Tibial artery (tissue), 4 donors: ENCODE measurements around the gene GALNT2.
A peak's percentile ranks its signal among the peaks of the same experiment; 100 is the strongest.

Experiments used
- DNase-seq, 2 donors: peaks; one replicate each; pipeline ENCODE4 v3.0.0-alpha.2; 2019
- H3K27ac ChIP-seq, 2 donors: fragments of 200-600 bp; sonication (generic) in 1 of 2; 1 replicate in 1 of 2; 2 replicates in 1 of 2; pipeline ENCODE4 v1.5.1; 2018 to 2019; ENCODE audit warnings: mild to moderate bottlenecking in 1 of 2
- H3K27me3 ChIP-seq, 2 donors: fragments of 200-600 bp; sonication (generic) in 1 of 2; one replicate each; pipeline versions ENCODE4 v1.5.1 to v1.6.0; 2016 to 2019
- H3K36me3 ChIP-seq, 3 donors: fragments of 200-600 bp; sonication (generic) in 2 of 3; one replicate each; pipeline ENCODE4 v1.5.1; 2016 to 2019; ENCODE audit warnings: mild to moderate bottlenecking in 2 of 3
- H3K4me1 ChIP-seq, 4 donors: fragments of 200-600 bp; sonication (generic) in 2 of 4; 1 replicate in 3 of 4; 2 replicates in 1 of 4; pipeline ENCODE4 v1.5.1; 2016 to 2019
- H3K4me3 ChIP-seq, 2 donors: fragments of 200-600 bp; sonication (generic) in 1 of 2; 1 replicate in 1 of 2; 2 replicates in 1 of 2; pipeline ENCODE4 v1.5.1; 2018 to 2019; ENCODE audit warnings: mild to moderate bottlenecking in 2 of 2
- H3K9me3 ChIP-seq, 3 donors: fragments of 200-600 bp; sonication (generic) in 1 of 3; one replicate each; pipeline ENCODE4 v1.5.1; 2016 to 2019
- intact Hi-C: fragments of 100-400 bp; cut with DNase I; formaldehyde crosslinking; loops from one replicate; pipeline ENCODE4 v1.15.0; 2023; ENCODE audit warnings: low total_unique reads
- TF ChIP-seq, protein P1 (sequence below), 2 experiments: fragments of 200-600 bp in 1 of 2; fragments of 450-650 bp in 1 of 2; IDR thresholded peaks; one replicate each; pipeline ENCODE4 v1.5.1; 2017 to 2019; ENCODE audit warnings: antibody characterized with exemption in 2 of 2, mild to moderate bottlenecking in 1 of 2, moderate library complexity in 1 of 2

The GALNT2 gene

DNA sequence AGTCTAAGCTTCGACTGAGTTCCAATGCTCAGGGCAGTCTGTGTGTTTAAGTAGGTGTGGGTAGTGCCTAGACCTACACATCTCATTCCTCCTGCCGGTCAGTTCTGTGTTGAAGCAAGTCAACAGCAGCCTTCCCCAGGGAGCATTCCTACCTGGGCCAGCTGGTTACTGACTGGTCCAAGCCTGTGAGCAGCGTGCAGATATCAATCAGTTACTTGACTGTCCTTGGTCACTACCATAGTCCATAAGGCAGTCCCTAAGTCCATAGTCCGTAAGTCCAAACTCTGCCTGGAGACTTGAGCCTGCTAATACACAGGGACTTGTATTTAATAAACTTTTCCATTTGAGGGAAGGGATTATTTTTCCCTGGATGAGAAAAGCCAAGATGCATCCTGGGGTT lies 187.2 kb downstream of the GALNT2 start:
- DNase-seq, result no peak
- H3K4me1 ChIP-seq, result peaks cover 0 to 38% (median 22%) of the 10 kb centered on the region in 4 donors
- TF ChIP-seq, protein P1, sequence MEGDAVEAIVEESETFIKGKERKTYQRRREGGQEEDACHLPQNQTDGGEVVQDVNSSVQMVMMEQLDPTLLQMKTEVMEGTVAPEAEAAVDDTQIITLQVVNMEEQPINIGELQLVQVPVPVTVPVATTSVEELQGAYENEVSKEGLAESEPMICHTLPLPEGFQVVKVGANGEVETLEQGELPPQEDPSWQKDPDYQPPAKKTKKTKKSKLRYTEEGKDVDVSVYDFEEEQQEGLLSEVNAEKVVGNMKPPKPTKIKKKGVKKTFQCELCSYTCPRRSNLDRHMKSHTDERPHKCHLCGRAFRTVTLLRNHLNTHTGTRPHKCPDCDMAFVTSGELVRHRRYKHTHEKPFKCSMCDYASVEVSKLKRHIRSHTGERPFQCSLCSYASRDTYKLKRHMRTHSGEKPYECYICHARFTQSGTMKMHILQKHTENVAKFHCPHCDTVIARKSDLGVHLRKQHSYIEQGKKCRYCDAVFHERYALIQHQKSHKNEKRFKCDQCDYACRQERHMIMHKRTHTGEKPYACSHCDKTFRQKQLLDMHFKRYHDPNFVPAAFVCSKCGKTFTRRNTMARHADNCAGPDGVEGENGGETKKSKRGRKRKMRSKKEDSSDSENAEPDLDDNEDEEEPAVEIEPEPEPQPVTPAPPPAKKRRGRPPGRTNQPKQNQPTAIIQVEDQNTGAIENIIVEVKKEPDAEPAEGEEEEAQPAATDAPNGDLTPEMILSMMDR (IDR thresholded peaks at IDR 0.05), result no peak
- H3K36me3 ChIP-seq, result peaks cover 7 to 39% (median 33%) of the 10 kb centered on the region in 3 donors
- no peak overlapping the region for H3K27ac ChIP-seq
- no peaks in the 10 kb centered on the region for H3K27me3 ChIP-seq
- no peak overlapping the region for H3K4me3 ChIP-seq
- H3K9me3 ChIP-seq, result no peaks in the 10 kb centered on the region
- intact Hi-C loops, result no loop called here

DNA sequence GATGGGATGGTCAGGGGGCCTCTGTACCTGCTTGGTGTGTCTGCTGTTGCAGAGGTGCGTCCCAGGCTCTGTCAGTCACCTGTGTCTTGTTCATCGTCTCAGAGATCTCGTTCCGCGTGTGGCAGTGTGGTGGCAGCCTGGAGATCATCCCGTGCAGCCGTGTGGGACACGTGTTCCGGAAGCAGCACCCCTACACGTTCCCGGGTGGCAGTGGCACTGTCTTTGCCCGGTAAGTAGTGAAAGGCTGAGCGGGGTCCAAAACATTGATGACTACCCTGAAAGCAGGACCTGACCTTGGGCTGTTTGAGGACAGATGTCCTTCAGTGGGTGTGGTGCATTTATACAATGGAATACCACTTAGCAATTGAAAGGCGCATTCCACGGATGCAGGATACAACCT lies 188.1 kb downstream of the GALNT2 start:
- H3K27ac ChIP-seq, result no peak overlapping the region
- H3K4me1 ChIP-seq, result peaks cover 0 to 30% (median 14%) of the 10 kb centered on the region in 4 donors
- H3K9me3 ChIP-seq, result no peaks in the 10 kb centered on the region
- intact Hi-C loops, result no loop called here
- TF ChIP-seq, protein P1 (IDR thresholded peaks at IDR 0.05), result no peak
- H3K27me3 ChIP-seq, result no peaks in the 10 kb centered on the region
- H3K4me3 ChIP-seq, result no peak overlapping the region
- peaks cover 7 to 36% (median 33%) of the 10 kb centered on the region in 3 donors for H3K36me3 ChIP-seq
- no peak for DNase-seq

DNA sequence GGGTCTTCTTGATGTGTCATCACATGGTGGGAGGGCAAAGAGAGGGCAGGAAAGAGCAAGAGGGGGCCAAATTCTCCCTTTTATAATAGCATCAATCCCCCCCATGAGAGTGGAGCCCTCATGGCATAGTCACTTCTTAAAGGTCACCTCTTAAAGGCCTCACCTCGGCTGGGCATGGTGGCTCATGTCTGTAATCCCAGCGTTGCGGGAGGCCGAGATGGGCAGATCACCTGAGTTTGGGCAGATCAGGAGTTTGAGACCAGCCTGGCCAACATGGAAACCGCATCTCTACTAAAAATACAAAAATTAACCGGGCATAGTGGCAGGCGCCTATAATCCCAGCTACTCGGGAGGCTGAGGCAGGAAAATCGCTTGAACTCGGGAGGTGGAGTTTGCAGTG lies 189.0 kb downstream of the GALNT2 start:
- no peak overlapping the region for H3K4me3 ChIP-seq
- H3K27ac ChIP-seq, result no peak overlapping the region
- intact Hi-C loops, result no loop called here
- H3K9me3 ChIP-seq, result no peaks in the 10 kb centered on the region
- TF ChIP-seq, protein P1 (IDR thresholded peaks at IDR 0.05), result no peak
- DNase-seq, result no peak
- no peaks in the 10 kb centered on the region for H3K27me3 ChIP-seq
- H3K4me1 ChIP-seq, result peaks cover 0 to 28% (median 6%) of the 10 kb centered on the region in 4 donors
- H3K36me3 ChIP-seq, result peaks cover 7 to 36% (median 33%) of the 10 kb centered on the region in 3 donors

DNA sequence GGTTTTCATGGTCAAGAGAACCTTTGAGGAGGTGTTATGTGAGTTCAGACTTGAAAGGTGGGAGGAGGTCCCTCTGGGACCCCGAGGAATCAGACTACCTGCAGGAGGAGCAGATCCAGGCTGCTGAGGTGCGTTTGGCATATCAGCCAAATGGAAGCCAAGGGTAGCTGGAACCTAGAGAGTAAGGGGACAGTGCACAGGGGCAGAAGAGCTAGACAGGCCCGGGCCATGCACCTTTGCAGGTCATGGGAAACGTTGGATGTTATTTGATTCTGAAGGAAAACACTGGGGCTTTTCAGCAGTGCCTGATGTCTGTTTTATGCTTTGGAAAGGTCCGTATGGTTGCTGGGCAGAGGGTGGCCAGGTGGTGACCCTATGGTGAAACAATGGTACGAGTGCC lies 189.9 kb downstream of the GALNT2 start:
- Histone ChIP-seq H3K9me3 (no peaks in the 10 kb centered on the region), H3K36me3 (peaks cover 7 to 38% (median 33%) of the 10 kb centered on the region in 3 donors), H3K27me3 (no peaks in the 10 kb centered on the region), H3K27ac (peak overlapping the region in 1 of 2 donors; percentile 32), H3K4me3 (no peak overlapping the region), H3K4me1 (peaks cover 0 to 28% (median under 1%) of the 10 kb centered on the region in 4 donors)
- intact Hi-C loops, result no loop called here
- DNase-seq, result peak in 1 of 2 donors; percentile 37
- TF ChIP-seq, protein P1 (IDR thresholded peaks at IDR 0.05), result no peak

DNA sequence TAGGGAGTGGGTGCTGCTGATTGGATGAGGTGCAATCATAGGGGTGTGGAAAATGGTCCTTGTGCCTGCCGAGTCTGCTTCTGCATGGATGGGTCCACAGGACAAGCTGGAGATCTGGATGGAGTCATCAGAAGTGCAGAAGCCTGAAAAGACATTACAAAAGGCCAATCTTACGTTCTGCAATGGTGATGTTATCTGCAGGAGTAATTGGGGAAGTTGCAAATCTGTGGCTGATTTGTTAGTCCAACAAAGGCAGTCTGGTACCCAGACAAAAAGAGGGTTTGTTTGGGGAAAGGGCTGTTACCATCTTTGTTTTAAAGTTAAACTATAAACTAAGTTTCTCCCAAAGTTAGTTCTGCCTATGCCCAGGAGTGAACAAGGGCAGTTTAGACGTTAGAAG lies 192.6 kb downstream of the GALNT2 start:
- Histone ChIP-seq H3K27ac (no peak overlapping the region), H3K4me1 (peaks cover 0 to 33% (median 0%) of the 10 kb centered on the region in 4 donors), H3K4me3 (no peak overlapping the region), H3K27me3 (no peaks in the 10 kb centered on the region), H3K36me3 (peaks cover 21 to 61% (median 55%) of the 10 kb centered on the region in 3 donors), H3K9me3 (no peaks in the 10 kb centered on the region)
- intact Hi-C loops, result no loop called here
- TF ChIP-seq, protein P1 (IDR thresholded peaks at IDR 0.05), result no peak
- no peak for DNase-seq

DNA sequence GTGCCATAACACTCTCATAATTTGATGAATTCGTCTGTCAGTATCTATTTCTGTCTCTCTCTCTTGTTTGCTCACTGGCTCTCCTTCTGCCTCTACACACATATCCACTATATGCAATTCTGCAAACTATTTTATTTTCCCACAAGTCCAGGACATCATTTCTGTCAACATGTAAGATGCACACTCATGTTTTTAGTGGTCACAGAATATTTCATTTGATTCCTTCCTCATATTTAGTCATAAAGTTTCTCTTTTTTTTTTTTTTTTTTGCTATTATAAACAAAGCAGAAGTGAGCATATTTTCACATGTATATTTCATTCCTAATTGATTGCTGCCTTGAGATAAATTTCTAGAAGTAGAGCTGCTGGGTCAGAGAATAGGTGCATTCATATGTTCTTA lies 193.8 kb downstream of the GALNT2 start:
- H3K36me3 ChIP-seq, result peaks cover 22 to 61% (median 56%) of the 10 kb centered on the region in 3 donors
- H3K27me3 ChIP-seq, result no peaks in the 10 kb centered on the region
- no peaks in the 10 kb centered on the region for H3K9me3 ChIP-seq
- peak overlapping the region in 1 of 2 donors; percentile 12 for H3K27ac ChIP-seq
- peaks cover 0 to 35% (median 0%) of the 10 kb centered on the region in 4 donors for H3K4me1 ChIP-seq
- TF ChIP-seq, protein P1 (IDR thresholded peaks at IDR 0.05), result no peak
- intact Hi-C loops, result no loop called here
- no peak overlapping the region for H3K4me3 ChIP-seq
- DNase-seq, result no peak
